Stimulated activated memory B cell treated with anti-CD40 and anti-IgM and Interleukin-4, amounts not matched to agents 10 μg/mL and 1 μg/mL and 100 μg/mL, for 72 hours (primary cell): ENCODE results near the gene MAPK14.
A peak's percentile ranks its signal among the peaks of the same experiment; 100 is the strongest.
"Not testable (repeated sequence)": the region's sequence is repeated elsewhere in the genome, so short reads cannot be mapped to it uniquely, and the experiment has no call there.

Experiments
- ATAC-seq: fragments of 150-1000 bp; cut with Tn5 transposase; 2 replicates; pipeline ENCODE4 v1.10.0; 2021
- H3K27ac Mint-ChIP-seq: one replicate; pipeline ENCODE4 v1.8.0; 2022; ENCODE audit warnings: mild to moderate bottlenecking, mixed read lengths
- H3K27me3 Mint-ChIP-seq: one replicate; pipeline ENCODE4 v1.8.0; 2022; ENCODE audit warnings: mixed read lengths
- H3K36me3 Mint-ChIP-seq: one replicate; pipeline ENCODE4 v1.8.0; 2022; ENCODE audit warnings: mixed read lengths
- H3K4me1 Mint-ChIP-seq: one replicate; pipeline ENCODE4 v1.8.0; 2022; ENCODE audit warnings: mixed read lengths
- H3K4me3 Mint-ChIP-seq: one replicate; pipeline ENCODE4 v1.8.0; 2022; ENCODE audit warnings: mild to moderate bottlenecking, moderate library complexity, mixed read lengths
- H3K9me3 Mint-ChIP-seq: one replicate; pipeline ENCODE4 v1.8.0; 2022; ENCODE audit warnings: mixed read lengths

The MAPK14 gene

DNA sequence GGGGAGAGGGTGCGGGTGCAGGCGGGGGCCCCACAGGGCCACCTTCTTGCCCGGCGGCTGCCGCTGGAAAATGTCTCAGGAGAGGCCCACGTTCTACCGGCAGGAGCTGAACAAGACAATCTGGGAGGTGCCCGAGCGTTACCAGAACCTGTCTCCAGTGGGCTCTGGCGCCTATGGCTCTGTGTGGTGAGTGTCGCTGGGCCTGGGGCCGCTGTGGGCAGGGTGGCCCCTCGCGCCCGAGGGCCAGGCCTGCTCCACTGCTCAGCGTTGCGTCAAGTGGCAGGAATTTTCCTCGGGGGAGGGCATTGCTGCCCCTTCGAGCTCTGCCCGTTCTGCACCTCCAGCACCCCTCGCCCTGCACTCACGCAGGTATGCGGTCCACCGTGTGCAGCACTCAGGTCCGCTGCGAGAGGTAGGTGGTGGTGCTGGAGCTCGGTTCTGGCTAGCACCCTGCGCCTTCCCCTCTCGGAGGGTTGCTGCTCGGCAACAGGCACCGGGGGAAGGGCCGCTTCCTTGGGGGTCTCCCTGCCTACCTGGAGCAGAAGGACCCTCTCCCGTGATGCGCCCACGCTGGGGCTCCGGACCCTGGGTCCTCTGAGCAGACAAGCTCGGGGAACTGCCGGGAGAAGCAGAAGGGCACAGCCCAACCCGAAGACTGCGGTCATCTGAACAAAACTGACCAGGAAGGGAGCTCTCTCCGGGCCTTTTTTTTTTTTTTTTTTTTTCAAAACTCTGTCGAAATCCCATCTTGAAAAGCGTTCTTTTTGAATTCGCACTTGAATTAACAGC is 674 bp downstream of the MAPK14 start:
- peaks cover 25% of the 10 kb centered on the region for H3K27me3 Mint-ChIP-seq
- H3K27ac Mint-ChIP-seq = peak overlapping the region; percentile 70
- H3K4me3 Mint-ChIP-seq = peak overlapping the region; percentile 91
- H3K36me3 Mint-ChIP-seq = no peaks in the 10 kb centered on the region
- H3K4me1 Mint-ChIP-seq = peaks cover 35% of the 10 kb centered on the region
- ATAC-seq = peak; percentile 58
- no peaks in the 10 kb centered on the region for H3K9me3 Mint-ChIP-seq

DNA sequence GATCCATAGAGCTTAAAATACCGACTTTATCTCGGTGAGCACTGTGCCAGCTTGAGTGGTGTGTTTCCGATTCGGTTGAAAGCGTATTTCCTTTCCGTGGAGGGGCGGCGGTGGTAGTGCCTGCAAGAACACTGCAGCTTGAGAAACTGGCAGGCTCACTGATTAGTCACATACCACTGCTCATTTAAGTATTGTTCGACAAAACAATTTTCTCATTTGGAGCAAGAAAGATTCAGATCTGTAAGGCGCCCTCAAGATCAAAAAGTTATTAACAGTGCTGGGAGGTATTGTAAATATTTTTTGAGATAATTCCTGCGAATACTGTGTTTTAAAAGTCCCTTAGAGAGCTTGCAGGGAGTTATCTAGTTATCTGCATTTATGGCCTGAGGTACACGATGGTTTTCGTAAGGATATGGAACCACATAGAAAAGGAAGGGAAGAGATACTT is 1.3 kb downstream of the MAPK14 start:
- Mint-ChIP-seq H3K27me3 (peaks cover 19% of the 10 kb centered on the region), H3K4me3 (peak overlapping the region; percentile 91), H3K4me1 (peaks cover 41% of the 10 kb centered on the region), H3K27ac (peak overlapping the region; percentile 70), H3K9me3 (no peaks in the 10 kb centered on the region), H3K36me3 (no peaks in the 10 kb centered on the region)
- ATAC-seq = no peak

DNA sequence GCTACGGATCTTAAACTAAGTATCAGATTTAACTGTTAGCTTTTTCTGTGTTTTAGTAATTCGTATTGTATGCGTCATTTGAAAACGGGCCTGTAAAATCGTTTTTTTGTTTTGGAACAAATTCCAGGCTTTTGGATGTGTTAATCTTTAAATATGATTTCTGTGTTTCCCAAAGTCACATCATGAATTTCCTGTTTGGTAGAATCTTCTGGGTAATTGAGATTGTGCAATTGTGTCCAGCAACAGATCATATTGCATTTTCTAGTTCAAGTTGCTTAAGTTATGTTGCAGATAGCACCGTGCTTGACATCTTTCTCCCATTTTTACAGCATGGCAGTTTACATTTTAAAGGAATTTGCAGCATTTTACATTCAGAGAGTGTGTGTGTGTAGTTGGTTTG is 1.9 kb downstream of the MAPK14 start:
- Mint-ChIP-seq H3K9me3 (no peaks in the 10 kb centered on the region), H3K27me3 (peaks cover 14% of the 10 kb centered on the region), H3K4me3 (peak overlapping the region; percentile 91), H3K27ac (peak overlapping the region; percentile 70), H3K4me1 (peaks cover 44% of the 10 kb centered on the region), H3K36me3 (no peaks in the 10 kb centered on the region)
- ATAC-seq = no peak

DNA sequence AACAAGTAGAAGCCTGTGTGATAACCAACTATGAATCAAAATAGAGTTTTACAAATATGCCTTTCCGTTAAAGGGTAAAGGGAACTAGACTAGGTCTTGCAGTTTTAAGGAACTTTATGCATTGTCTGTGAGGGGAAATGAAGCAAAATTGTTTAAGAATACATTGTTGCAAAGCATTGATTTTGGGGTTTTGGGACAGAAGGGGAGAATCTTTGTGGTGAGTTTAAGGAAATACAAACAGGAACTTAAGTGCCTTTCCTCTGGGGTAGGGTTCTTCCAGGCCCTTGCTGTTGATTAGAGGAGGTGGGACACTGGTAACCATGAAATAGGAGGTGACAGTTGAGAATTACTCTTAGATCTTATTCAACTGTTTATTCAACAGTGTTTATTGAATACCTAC is 4.7 kb downstream of the MAPK14 start:
- peaks cover 64% of the 10 kb centered on the region for H3K4me1 Mint-ChIP-seq
- no peaks in the 10 kb centered on the region for H3K27me3 Mint-ChIP-seq
- no peak overlapping the region for H3K4me3 Mint-ChIP-seq
- H3K36me3 Mint-ChIP-seq = peaks cover 5% of the 10 kb centered on the region
- no peaks in the 10 kb centered on the region for H3K9me3 Mint-ChIP-seq
- no peak for ATAC-seq
- H3K27ac Mint-ChIP-seq = no peak overlapping the region

DNA sequence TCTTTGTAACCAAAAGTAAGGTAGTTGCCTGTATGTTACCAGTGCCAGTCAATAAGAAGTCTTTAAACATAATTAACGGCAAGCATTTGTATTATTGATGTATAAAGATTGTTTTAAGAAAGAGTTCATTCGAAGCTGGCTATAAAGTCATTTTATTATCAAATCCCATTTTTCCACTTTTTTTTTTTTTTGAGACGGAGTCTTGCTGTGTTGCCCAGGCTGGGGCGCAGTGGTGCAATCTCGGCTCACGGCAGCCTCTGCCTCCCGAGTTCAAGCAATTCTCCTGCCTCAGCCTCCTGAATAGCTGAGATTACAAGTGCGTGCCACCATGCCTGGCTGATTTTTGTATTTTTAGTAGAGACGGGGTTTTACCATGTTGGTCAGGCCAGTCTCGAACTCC is 5.5 kb downstream of the MAPK14 start:
- H3K27ac Mint-ChIP-seq, H3K4me3 Mint-ChIP-seq, H3K36me3 Mint-ChIP-seq, H3K27me3 Mint-ChIP-seq, H3K9me3 Mint-ChIP-seq, ATAC-seq: not testable (repeated sequence)
- peaks cover 73% of the 10 kb centered on the region for H3K4me1 Mint-ChIP-seq

DNA sequence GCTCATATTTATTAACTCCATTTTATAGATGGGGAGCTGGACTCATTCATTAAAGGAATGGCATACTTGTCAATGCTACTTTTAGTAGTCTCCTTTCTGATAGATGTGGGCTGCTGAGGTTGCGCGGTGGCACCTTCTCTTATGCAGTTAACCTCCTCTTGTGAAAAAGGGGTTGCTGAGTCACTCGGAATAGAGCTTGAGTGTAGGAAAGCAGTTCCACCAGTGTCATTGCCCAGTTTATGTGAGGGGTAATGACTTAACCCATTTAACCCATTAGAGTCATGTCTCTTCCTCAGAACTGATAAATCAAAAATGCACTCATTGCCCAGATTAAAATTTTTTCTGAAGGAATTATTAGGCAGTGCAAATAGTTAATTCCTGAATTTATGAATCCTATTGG is 6.3 kb downstream of the MAPK14 start:
- peaks cover 76% of the 10 kb centered on the region for H3K4me1 Mint-ChIP-seq
- ATAC-seq = no peak
- no peak overlapping the region for H3K27ac Mint-ChIP-seq
- peaks cover 5% of the 10 kb centered on the region for H3K36me3 Mint-ChIP-seq
- no peaks in the 10 kb centered on the region for H3K27me3 Mint-ChIP-seq
- H3K4me3 Mint-ChIP-seq = no peak overlapping the region
- H3K9me3 Mint-ChIP-seq = no peaks in the 10 kb centered on the region

DNA sequence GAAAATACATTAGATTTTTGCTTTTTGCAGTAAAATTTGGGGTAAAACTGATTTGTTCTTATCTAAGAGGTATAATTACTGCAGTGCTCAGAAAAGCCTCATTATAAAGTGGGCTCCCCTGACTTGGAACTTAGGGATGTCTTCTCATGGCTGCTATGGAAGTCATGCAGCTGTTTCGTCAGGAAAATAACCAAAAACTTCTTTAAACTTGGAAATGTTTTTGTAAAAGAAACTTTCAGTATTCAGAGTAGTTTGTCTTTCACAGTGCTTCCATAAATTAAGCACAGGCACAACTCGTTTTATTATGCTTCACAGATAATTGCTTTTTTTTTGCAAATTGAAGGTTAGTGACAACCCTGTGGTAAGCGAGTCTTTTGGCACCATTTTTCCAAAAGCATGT is 6.8 kb downstream of the MAPK14 start:
- H3K27me3 Mint-ChIP-seq = no peaks in the 10 kb centered on the region
- no peak for ATAC-seq
- H3K27ac Mint-ChIP-seq = no peak overlapping the region
- no peak overlapping the region for H3K4me3 Mint-ChIP-seq
- H3K9me3 Mint-ChIP-seq = no peaks in the 10 kb centered on the region
- peaks cover 76% of the 10 kb centered on the region for H3K4me1 Mint-ChIP-seq
- peaks cover 5% of the 10 kb centered on the region for H3K36me3 Mint-ChIP-seq

DNA sequence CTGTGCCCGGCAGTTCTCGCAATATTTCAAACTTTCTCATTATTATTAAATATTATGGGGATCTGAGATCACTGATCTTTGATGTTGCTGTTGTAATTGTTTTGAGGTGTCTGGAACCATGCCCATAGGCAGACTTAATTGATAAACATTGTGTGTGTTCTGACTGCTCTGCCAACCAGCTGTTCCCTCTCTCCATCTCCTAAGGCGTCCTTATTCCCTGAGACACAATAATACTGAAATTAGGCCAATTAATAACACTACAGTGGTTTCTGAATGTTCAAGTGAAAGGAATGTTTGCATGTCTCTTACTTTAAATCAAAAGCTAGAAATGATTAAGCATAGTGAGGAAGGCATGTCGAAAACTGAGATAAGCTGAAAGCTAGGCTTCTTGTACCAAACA is 7.6 kb downstream of the MAPK14 start:
- Mint-ChIP-seq H3K27ac (no peak overlapping the region), H3K9me3 (no peaks in the 10 kb centered on the region), H3K36me3 (peaks cover 5% of the 10 kb centered on the region), H3K4me3 (no peak overlapping the region), H3K27me3 (no peaks in the 10 kb centered on the region), H3K4me1 (peaks cover 72% of the 10 kb centered on the region)
- no peak for ATAC-seq

DNA sequence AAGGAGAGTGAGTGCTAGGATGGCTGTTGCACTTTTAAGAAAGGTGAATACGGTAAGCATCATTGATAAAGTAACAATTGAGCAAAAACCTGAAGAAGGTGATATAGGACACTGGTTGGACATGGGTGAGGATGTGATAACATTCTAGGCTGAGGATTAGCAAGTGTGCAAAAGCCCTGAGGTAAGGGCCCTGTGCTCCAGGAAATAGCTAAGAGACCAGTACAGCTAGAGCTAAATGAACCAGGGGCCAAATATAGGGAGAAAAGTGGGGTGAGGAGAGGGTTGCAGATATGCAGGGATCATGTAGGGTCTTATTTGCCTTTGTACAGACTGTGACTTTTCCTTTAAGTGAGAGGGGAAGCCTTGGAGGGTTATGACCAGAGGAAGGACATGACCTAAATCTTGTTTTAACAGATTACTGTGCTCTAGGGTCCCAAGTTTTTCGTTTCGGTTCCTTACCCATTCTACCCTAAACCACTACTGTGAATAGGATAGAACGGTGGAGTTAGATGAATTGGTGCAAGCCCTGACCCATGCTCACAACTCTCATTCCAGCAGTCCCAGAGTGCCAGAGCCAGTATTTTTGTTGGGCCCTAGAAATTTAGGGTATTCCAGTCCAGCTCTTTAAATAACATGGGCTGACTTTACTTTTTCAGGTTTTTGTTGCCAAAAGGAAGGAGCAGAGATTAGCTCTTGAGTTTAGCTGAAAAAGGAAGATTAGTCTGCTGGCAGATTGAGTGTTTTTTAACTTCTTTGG is 10.7 kb downstream of the MAPK14 start:
- H3K4me3 Mint-ChIP-seq = no peak overlapping the region
- ATAC-seq = no peak
- peaks cover 75% of the 10 kb centered on the region for H3K4me1 Mint-ChIP-seq
- no peaks in the 10 kb centered on the region for H3K9me3 Mint-ChIP-seq
- H3K36me3 Mint-ChIP-seq = peaks cover 5% of the 10 kb centered on the region
- no peaks in the 10 kb centered on the region for H3K27me3 Mint-ChIP-seq
- no peak overlapping the region for H3K27ac Mint-ChIP-seq

DNA sequence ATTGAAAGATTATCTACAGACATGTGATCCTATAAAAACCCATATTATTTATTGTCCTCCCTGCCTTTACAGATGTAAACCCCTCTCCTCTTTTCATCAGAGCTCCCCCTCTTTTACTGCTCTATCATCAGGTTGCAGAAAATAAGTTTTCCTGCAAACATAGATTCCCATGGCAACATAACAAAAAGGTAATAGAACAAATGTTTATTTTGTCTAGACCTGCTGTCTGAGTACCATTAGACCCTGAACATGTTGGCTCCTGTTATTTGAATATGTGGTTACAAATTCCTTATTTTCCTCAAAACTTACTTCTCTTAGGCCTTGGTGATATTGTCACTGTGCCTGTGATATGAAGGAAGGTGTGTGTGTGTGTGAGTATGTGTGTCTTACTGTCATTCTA is 11.5 kb downstream of the MAPK14 start:
- Mint-ChIP-seq H3K4me1 (peaks cover 67% of the 10 kb centered on the region), H3K27me3 (no peaks in the 10 kb centered on the region), H3K4me3 (peak overlapping the region; percentile 1), H3K36me3 (peaks cover 5% of the 10 kb centered on the region), H3K27ac (no peak overlapping the region), H3K9me3 (no peaks in the 10 kb centered on the region)
- ATAC-seq = no peak

DNA sequence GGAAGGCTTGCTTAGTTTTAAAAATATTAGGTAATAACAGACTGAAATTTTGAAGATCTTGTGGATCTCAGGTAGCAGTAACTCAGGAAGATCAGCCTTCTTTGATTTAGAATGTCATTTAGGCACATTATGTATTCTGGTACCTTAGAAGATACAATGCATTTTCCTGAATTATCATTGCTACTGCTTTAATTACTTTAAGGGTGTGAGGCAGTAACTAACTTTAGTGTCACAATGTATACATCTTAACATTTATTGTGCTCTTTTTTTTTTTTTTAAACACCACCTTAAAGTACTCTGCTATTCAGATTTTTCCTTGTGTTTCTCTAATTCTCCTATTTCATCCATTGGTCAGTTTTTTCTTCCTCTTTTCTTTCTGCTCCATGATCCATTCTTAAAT is 13.3 kb downstream of the MAPK14 start:
- H3K36me3 Mint-ChIP-seq = no peaks in the 10 kb centered on the region
- no peak overlapping the region for H3K4me3 Mint-ChIP-seq
- H3K4me1 Mint-ChIP-seq = peaks cover 55% of the 10 kb centered on the region

DNA sequence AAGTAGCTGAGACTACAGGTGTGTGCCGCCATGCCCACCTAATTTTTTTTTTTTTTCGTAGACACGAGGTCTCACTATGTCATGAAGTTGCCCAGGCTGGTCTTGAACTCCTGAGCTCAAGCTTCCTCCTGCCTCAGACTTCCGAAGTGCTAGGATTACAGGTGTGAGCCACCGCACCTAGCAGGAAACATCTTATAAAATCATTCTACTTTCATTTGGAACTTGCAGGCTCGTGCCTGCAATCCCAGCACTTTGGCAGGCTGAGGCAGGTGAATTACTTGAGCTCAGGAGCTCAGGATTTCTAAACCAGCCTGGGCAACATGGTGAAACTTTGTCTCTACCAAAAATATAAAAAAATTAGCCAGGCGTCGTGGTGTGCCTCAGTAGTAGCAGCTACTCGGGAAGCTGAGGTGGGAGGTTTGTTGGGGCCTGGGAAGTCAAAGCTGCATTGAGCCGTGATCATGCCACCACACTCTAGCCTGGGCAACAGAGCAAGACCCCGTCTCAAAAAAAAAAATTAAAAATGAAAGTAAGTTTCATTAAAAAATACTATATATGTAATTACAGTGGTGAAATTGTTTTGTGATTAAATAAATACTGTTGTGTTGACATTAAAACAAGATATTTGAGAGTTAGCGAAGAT is 15.1 kb downstream of the MAPK14 start:
- H3K27me3 Mint-ChIP-seq = no peaks in the 10 kb centered on the region
- ATAC-seq = no peak
- H3K9me3 Mint-ChIP-seq = no peaks in the 10 kb centered on the region
- H3K36me3 Mint-ChIP-seq = no peaks in the 10 kb centered on the region
- no peak overlapping the region for H3K27ac Mint-ChIP-seq
- H3K4me1 Mint-ChIP-seq = peaks cover 50% of the 10 kb centered on the region
- no peak overlapping the region for H3K4me3 Mint-ChIP-seq

More for the DNA sequence above, 13.3 kb downstream of the MAPK14 start:
- ATAC-seq = no peak
- Mint-ChIP-seq H3K27ac (no peak overlapping the region), H3K9me3 (no peaks in the 10 kb centered on the region), H3K27me3 (no peaks in the 10 kb centered on the region)

DNA sequence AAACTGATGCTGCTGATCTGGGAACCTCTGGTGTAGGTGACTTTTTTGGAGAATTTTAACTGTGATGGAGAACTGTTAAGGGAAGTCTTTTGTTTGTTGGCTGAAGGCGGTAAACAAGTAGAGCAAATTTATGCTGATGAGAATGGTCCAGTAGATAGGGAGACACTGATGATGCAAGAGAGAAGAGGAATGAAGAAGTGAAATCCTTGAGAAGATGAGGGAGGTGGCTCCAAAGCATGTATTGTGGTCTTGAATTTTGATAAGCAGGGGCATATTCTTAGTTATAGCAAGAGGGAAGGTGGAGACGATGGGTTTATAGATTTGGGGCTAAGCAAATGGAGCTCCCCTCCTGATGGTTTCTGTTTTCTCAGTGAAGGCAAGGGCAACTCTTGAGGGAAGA is 22.0 kb downstream of the MAPK14 start:
- Mint-ChIP-seq H3K27ac (no peak overlapping the region), H3K9me3 (no peaks in the 10 kb centered on the region), H3K4me3 (no peak overlapping the region), H3K4me1 (peaks cover 9% of the 10 kb centered on the region), H3K36me3 (no peaks in the 10 kb centered on the region), H3K27me3 (no peaks in the 10 kb centered on the region)
- ATAC-seq = no peak

DNA sequence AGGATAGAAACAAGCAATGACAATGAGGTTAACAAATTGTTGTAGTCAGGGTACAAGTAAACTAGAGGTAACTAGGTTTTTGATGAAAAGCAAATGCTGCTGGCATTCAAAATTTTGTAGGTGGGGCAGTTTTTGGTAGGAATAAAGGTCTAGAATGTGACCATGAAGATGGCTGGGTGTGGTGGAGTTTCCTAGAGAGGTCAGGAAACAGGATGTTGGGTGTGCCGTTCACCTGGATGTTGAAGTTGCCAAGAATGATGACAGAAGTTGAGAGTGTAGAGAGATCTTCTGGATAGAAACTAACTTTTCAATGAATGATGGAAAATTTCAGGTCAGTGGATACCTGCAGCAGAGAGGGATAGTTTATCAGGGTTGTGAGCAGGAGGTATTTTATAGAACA is 22.7 kb downstream of the MAPK14 start:
- ATAC-seq = no peak
- Mint-ChIP-seq H3K27ac (no peak overlapping the region), H3K27me3 (no peaks in the 10 kb centered on the region), H3K36me3 (no peaks in the 10 kb centered on the region), H3K4me1 (peaks cover 9% of the 10 kb centered on the region), H3K4me3 (no peak overlapping the region), H3K9me3 (no peaks in the 10 kb centered on the region)

DNA sequence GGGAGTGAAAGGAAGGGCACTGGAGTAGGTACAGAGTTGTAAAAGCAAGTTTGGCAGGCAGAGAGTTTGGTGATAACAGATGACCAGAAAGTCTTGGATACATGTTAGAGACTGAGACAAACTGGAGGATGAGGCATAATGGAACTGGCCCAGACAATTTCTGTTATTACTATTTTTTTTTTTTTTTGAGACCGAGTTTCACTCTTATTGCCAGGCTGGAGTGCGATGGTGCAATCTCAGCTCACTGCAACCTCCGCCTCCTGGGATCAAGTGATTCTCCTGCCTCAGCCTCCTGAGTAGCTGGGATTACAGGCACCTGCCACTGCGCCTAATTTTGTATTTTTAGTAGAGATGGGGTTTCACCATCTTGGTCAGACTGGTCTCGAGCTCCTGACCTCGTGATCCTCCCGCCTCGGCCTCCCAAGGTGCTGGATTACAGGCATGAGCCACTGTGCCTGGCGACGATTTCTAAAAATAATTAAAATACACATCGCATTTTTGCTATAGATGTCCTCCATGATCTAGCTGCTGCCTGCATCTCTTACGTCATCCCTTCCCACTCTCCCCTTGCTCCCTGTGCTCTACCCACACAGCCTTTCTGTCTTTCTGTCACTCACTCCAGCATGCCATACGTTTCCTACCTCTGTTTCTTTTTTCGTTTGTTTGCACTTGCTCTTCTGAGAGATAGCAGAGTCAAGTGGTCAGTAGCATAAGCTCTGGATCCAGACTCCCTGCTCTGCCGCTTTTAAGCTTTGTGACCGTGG is 23.5 kb downstream of the MAPK14 start:
- ATAC-seq = no peak
- H3K9me3 Mint-ChIP-seq = no peaks in the 10 kb centered on the region
- H3K27me3 Mint-ChIP-seq = no peaks in the 10 kb centered on the region
- H3K27ac Mint-ChIP-seq = no peak overlapping the region
- H3K4me1 Mint-ChIP-seq = peaks cover 9% of the 10 kb centered on the region
- peaks cover 4% of the 10 kb centered on the region for H3K36me3 Mint-ChIP-seq
- H3K4me3 Mint-ChIP-seq = no peak overlapping the region
